IMR-90 (cell line): Measurements from ENCODE around the gene SERPINB10. TPM values are rescaled to one million over a fixed set of nuclear protein-coding genes. Genes with fewer than 3 reads are reported as not detected.

Experiments used
- ATAC-seq: fragments of 200-7000 bp; cut with Tn5 transposase; 2 replicates; pipeline ENCODE4 v1.9.1; 2020; ENCODE audit warnings: low read depth, mild to moderate bottlenecking, moderate library complexity
- BruUV-seq: library from RNA; stranded (reverse); fragments of 400-500 nt; replicated peaks from 2 replicates; lab custom pipeline; 2021; lab: Mats Ljungman, UMichigan
- CTCF ChIA-PET: fragments of 300-600 bp; formaldehyde crosslinking; extraction: SDS; loops from one replicate; lab custom pipeline; 2021; ENCODE audit warnings: antibody characterized with exemption; lab: Yijun Ruan, JAX
- POLR2A ChIA-PET: fragments of 300-600 bp; sonication (Branson Sonifier 250); formaldehyde crosslinking; loops from one replicate; lab custom pipeline; 2022; ENCODE audit warnings: antibody characterized with exemption; ENCODE audit not compliant: unreplicated experiment; lab: Charles Lee
- DNase-seq: peaks from one replicate; pipeline ENCODE4 v3.0.0; 2013
- H2AFZ ChIP-seq: replicated peaks from 2 replicates; pipeline ENCODE3; 2013; ENCODE audit warnings: low read length, mild to moderate bottlenecking; ENCODE audit not compliant: poor library complexity
- H2AK5ac ChIP-seq: 2 replicates; pipeline ENCODE4 v1.6.1; 2013; ENCODE audit warnings: low read depth, low read length, inconsistent platforms
- H2AK9ac ChIP-seq: replicated peaks from 2 replicates; pipeline ENCODE3; 2013; ENCODE audit warnings: mild to moderate bottlenecking, low read depth, low read length, moderate library complexity; ENCODE audit not compliant: poor library complexity
- H2BK120ac ChIP-seq: 2 replicates; pipeline ENCODE4 v1.6.1; 2013; ENCODE audit warnings: low read depth, low read length, inconsistent platforms
- H2BK15ac ChIP-seq: 3 replicates; pipeline ENCODE4 v1.6.1; 2013; ENCODE audit warnings: low read depth, low read length, inconsistent platforms
- H2BK20ac ChIP-seq: 2 replicates; pipeline ENCODE4 v1.6.1; 2013; ENCODE audit warnings: low read depth, mild to moderate bottlenecking, inconsistent platforms, low read length, moderate library complexity
- H2BK5ac ChIP-seq: 2 replicates; pipeline ENCODE4 v1.6.1; 2013; ENCODE audit warnings: mild to moderate bottlenecking, low read depth, low read length, inconsistent platforms; ENCODE audit not compliant: poor library complexity, severe bottlenecking
- H3K14ac ChIP-seq: replicated peaks from 2 replicates; pipeline ENCODE4 v1.6.1; 2013; ENCODE audit warnings: low read depth, low read length, inconsistent platforms
- H3K18ac ChIP-seq: 2 replicates; pipeline ENCODE4 v1.6.1; 2013; ENCODE audit warnings: low read depth, low read length, control low read depth
- H3K23ac ChIP-seq: 2 replicates; pipeline ENCODE4 v1.6.1; 2013; ENCODE audit warnings: low read depth, low read length, inconsistent platforms
- H3K27ac ChIP-seq: 2 replicates; pipeline ENCODE4 v1.5.1; 2013; ENCODE audit warnings: mild to moderate bottlenecking, control low read depth, low read length; ENCODE audit not compliant: insufficient read depth
- H3K27me3 ChIP-seq: 2 replicates; pipeline ENCODE4 v1.6.1; 2013; ENCODE audit warnings: low read length; ENCODE audit not compliant: control insufficient read depth, insufficient read depth
- H3K36me3 ChIP-seq: 2 replicates; pipeline ENCODE4 v1.6.1; 2013; ENCODE audit warnings: low read length, mixed read lengths; ENCODE audit not compliant: control insufficient read depth, insufficient read depth
- H3K4ac ChIP-seq: 2 replicates; pipeline ENCODE4 v1.6.1; 2013; ENCODE audit warnings: low read depth, low read length, inconsistent platforms
- H3K4me1 ChIP-seq: 2 replicates; pipeline ENCODE4 v1.6.1; 2013; ENCODE audit warnings: low read length, mixed read lengths; ENCODE audit not compliant: control insufficient read depth, insufficient read depth
- H3K4me2 ChIP-seq: 2 replicates; pipeline ENCODE4 v1.6.1; 2013; ENCODE audit warnings: low read depth, mild to moderate bottlenecking, control low read depth, low read length, moderate library complexity
- H3K4me3 ChIP-seq: 2 replicates; pipeline ENCODE4 v1.5.1; 2013; ENCODE audit warnings: low read depth, mild to moderate bottlenecking, control low read depth, low read length, moderate library complexity; ENCODE audit not compliant: insufficient read depth
- H3K56ac ChIP-seq: 2 replicates; pipeline ENCODE4 v1.6.1; 2013; ENCODE audit warnings: low read length, inconsistent platforms; ENCODE audit not compliant: insufficient read depth; ENCODE audit errors: extremely low read depth
- H3K79me1 ChIP-seq, 2 experiments: 2 replicates each; pipeline ENCODE4 v1.6.1; 2013; ENCODE audit warnings: low read length in 2 of 2, inconsistent platforms in 1 of 2, low read depth in 1 of 2
- H3K9ac ChIP-seq: 2 replicates; pipeline ENCODE4 v1.6.1; 2013; ENCODE audit warnings: low read depth, low read length, control low read depth
- H3K9me1 ChIP-seq: 2 replicates; pipeline ENCODE4 v1.6.1; 2013; ENCODE audit warnings: low read length, inconsistent platforms; ENCODE audit not compliant: insufficient read depth
- H3K9me3 ChIP-seq: 2 replicates; pipeline ENCODE4 v1.6.1; 2013; ENCODE audit warnings: low read length; ENCODE audit not compliant: control insufficient read depth, insufficient read depth
- H4K20me1 ChIP-seq: 2 replicates; pipeline ENCODE4 v1.6.1; 2013; ENCODE audit warnings: low read length, inconsistent platforms; ENCODE audit not compliant: insufficient read depth
- H4K5ac ChIP-seq: 2 replicates; pipeline ENCODE4 v1.6.1; 2013; ENCODE audit warnings: mild to moderate bottlenecking, low read depth, low read length, control low read depth
- H4K8ac ChIP-seq, 2 experiments: 2 replicates each; pipeline ENCODE4 v1.6.1; 2013; ENCODE audit warnings: low read depth in 2 of 2, low read length in 2 of 2, control low read depth in 1 of 2, inconsistent platforms in 1 of 2
- H4K91ac ChIP-seq: 2 replicates; pipeline ENCODE4 v1.6.1; 2013; ENCODE audit warnings: low read depth, low read length, inconsistent platforms; ENCODE audit not compliant: insufficient read depth
- BHLHE40 ChIP-seq: fragments of 150-350 bp; IDR thresholded peaks from 2 replicates; pipeline ENCODE4 v1.6.1; 2016; ENCODE audit warnings: mild to moderate bottlenecking, low read depth, low read length
- CEBPB ChIP-seq: IDR thresholded peaks from 2 replicates; pipeline ENCODE4 v1.6.1; 2012; ENCODE audit warnings: low read depth, low read length, improper control_type of control experiment
- CHD1 ChIP-seq: IDR thresholded peaks from 2 replicates; pipeline ENCODE4 v1.6.1; 2012; ENCODE audit warnings: low read depth, low read length, improper control_type of control experiment
- ELK1 ChIP-seq: fragments of 150-350 bp; IDR thresholded peaks from 2 replicates; pipeline ENCODE4 v1.6.1; 2016; ENCODE audit warnings: low read depth, mild to moderate bottlenecking, low read length, moderate library complexity, borderline replicate concordance
- FOS ChIP-seq: fragments of 150-350 bp; IDR thresholded peaks from 2 replicates; pipeline ENCODE4 v1.6.1; 2016; ENCODE audit warnings: low read depth, low read length
- MAFK ChIP-seq: IDR thresholded peaks from 2 replicates; pipeline ENCODE4 v1.6.1; 2012; ENCODE audit warnings: low read depth, low read length, improper control_type of control experiment
- MAZ ChIP-seq: IDR thresholded peaks from 2 replicates; pipeline ENCODE4 v1.6.1; 2012; ENCODE audit warnings: low read depth, mild to moderate bottlenecking, low read length, improper control_type of control experiment, moderate library complexity, borderline replicate concordance
- MXI1 ChIP-seq: IDR thresholded peaks from 2 replicates; pipeline ENCODE4 v1.6.1; 2012; ENCODE audit warnings: low read depth, mild to moderate bottlenecking, low read length, moderate library complexity, borderline replicate concordance
- NFE2L2 ChIP-seq: fragments of 150-350 bp; IDR thresholded peaks from 2 replicates; pipeline ENCODE4 v1.6.1; 2016; ENCODE audit warnings: low read depth, mild to moderate bottlenecking, low read length
- POLR2A ChIP-seq: IDR thresholded peaks from 2 replicates; pipeline ENCODE4 v1.6.1; 2012; ENCODE audit warnings: mild to moderate bottlenecking, low read depth, low read length
- RAD21 ChIP-seq: IDR thresholded peaks from 2 replicates; pipeline ENCODE4 v1.6.1; 2012; ENCODE audit warnings: low read length, improper control_type of control experiment
- RCOR1 ChIP-seq: IDR thresholded peaks from 2 replicates; pipeline ENCODE4 v1.6.1; 2012; ENCODE audit warnings: mild to moderate bottlenecking, low read length, improper control_type of control experiment; ENCODE audit not compliant: insufficient replicate concordance
- RFX5 ChIP-seq: IDR thresholded peaks from 2 replicates; pipeline ENCODE4 v1.8.0; 2012; ENCODE audit warnings: low read depth, mild to moderate bottlenecking, low read length, moderate library complexity
- SMC3 ChIP-seq: fragments of 150-350 bp; IDR thresholded peaks from 2 replicates; pipeline ENCODE4 v1.6.1; 2016; ENCODE audit warnings: low read depth, mild to moderate bottlenecking, antibody characterized with exemption, low read length, moderate library complexity
- WGBS, 2 experiments: methylation state at CpG; one replicate each; pipeline versions ENCODE4 v1.1.5 to v1.1.7; 2013; ENCODE audit warnings: missing lambda C conversion rate in 2 of 2; ENCODE audit not compliant: insufficient read length in 1 of 2; ENCODE audit errors: extremely low coverage in 2 of 2; 5-methylcytosine and 5-hydroxymethylcytosine counted together
- dilution Hi-C: fragments of 300-500 bp; cut with HindIII; formaldehyde crosslinking; loops from one replicate; pipeline ENCODE4 v1.14.3; 2018; ENCODE audit warnings: low sequenced_read_pairs; ENCODE audit not compliant: unreplicated experiment
- in situ Hi-C: fragments of 300-500 bp; cut with MboI; formaldehyde crosslinking; loops from 3 replicates; pipeline ENCODE4 v1.14.3; 2019; ENCODE audit warnings: low sequenced_read_pairs, inconsistent platforms, mixed read lengths
- intact Hi-C: fragments of 100-400 bp; cut with micrococcal nuclease; formaldehyde crosslinking; loops from 2 replicates; pipeline ENCODE4 v1.10.0; 2022
- polyA plus RNA-seq, 3 experiments: library from polyadenylated mRNA; depleted of rRNA; stranded (reverse); fragments of >200 nt; gene quantifications; 2 replicates each; pipeline ENCODE4 v1.2.3, GENCODE V29; 2012; ENCODE audit warnings: low replicate concordance in 1 of 3
- total RNA-seq: library from RNA; depleted of rRNA; stranded (reverse); fragments of >200 nt; gene quantifications from 2 replicates; pipeline ENCODE4 v1.2.3, GENCODE V29; 2012
- TF ChIP-seq, protein P1 (sequence below): conservative IDR thresholded peaks from 2 replicates; pipeline ENCODE4 v1.5.1; 2012; ENCODE audit warnings: mild to moderate bottlenecking, low read depth, low read length, improper control_type of control experiment
- TF ChIP-seq, protein P2 (sequence below): fragments of 150-350 bp; IDR thresholded peaks from 2 replicates; pipeline ENCODE4 v1.6.1; 2017; ENCODE audit warnings: mild to moderate bottlenecking, antibody characterized with exemption, low read length, low read depth

Gene SERPINB10
- total and polyA plus RNA-seq, 2 of the 4 experiments (the other 2 are of a cell fraction): not detected

DNA sequence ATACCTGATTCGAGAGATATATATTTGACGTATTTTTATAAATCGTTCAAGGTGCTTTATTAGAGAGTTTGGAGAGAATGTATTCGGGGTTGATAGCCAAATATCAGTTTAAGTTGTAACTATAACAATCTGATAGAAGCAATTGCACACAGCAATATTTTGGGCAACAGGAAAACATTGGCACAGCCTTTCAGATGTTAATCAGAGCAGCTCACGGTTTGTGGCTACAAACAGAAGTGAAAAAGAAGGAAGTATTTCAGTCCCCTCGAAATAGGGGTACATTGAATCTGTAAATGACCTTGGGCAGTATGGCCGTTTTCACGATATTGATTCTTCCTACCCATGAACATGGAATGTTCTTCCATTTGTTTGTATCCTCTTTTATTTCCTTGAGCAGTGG is 20.6 kb downstream of the SERPINB10 start:
- no peak for DNase-seq
- no peak overlapping the region for H4K8ac ChIP-seq
- H3K9me3 ChIP-seq: no peaks in the 10 kb centered on the region
- no peak overlapping the region for H2AFZ ChIP-seq
- H3K23ac ChIP-seq: no peak overlapping the region
- H3K4me1 ChIP-seq: no peaks in the 10 kb centered on the region
- no peak overlapping the region for H3K9ac ChIP-seq
- no peak overlapping the region for H3K18ac ChIP-seq
- TF ChIP-seq RCOR1 (no peak), RFX5 (no peak), POLR2A (no peak), RAD21 (no peak), MAZ (no peak), CEBPB (no peak), CHD1 (no peak), BHLHE40 (no peak), SMC3 (no peak), MXI1 (no peak), NFE2L2 (no peak), ELK1 (no peak), MAFK (no peak), FOS (no peak)
- TF ChIP-seq, protein P1, sequence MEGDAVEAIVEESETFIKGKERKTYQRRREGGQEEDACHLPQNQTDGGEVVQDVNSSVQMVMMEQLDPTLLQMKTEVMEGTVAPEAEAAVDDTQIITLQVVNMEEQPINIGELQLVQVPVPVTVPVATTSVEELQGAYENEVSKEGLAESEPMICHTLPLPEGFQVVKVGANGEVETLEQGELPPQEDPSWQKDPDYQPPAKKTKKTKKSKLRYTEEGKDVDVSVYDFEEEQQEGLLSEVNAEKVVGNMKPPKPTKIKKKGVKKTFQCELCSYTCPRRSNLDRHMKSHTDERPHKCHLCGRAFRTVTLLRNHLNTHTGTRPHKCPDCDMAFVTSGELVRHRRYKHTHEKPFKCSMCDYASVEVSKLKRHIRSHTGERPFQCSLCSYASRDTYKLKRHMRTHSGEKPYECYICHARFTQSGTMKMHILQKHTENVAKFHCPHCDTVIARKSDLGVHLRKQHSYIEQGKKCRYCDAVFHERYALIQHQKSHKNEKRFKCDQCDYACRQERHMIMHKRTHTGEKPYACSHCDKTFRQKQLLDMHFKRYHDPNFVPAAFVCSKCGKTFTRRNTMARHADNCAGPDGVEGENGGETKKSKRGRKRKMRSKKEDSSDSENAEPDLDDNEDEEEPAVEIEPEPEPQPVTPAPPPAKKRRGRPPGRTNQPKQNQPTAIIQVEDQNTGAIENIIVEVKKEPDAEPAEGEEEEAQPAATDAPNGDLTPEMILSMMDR: no peak
- TF ChIP-seq, protein P2, sequence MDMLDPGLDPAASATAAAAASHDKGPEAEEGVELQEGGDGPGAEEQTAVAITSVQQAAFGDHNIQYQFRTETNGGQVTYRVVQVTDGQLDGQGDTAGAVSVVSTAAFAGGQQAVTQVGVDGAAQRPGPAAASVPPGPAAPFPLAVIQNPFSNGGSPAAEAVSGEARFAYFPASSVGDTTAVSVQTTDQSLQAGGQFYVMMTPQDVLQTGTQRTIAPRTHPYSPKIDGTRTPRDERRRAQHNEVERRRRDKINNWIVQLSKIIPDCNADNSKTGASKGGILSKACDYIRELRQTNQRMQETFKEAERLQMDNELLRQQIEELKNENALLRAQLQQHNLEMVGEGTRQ: no peak
- WGBS, 2 experiments: no CpG with 5 or more reads among the region's 8 CpGs
- no peak overlapping the region for H2BK120ac ChIP-seq
- no peak overlapping the region for H3K56ac ChIP-seq
- H3K4me2 ChIP-seq: no peak overlapping the region
- H4K20me1 ChIP-seq: no peaks in the 10 kb centered on the region
- H3K14ac ChIP-seq: no peak overlapping the region
- POLR2A ChIA-PET: no interaction called here
- no peaks in the 10 kb centered on the region for H3K9me1 ChIP-seq
- no peak overlapping the region for H3K27ac ChIP-seq
- H2BK5ac ChIP-seq: no peak overlapping the region
- H2AK5ac ChIP-seq: no peak overlapping the region
- no TSS peak for BruUV-seq
- CTCF ChIA-PET: no interaction called here
- H2AK9ac ChIP-seq: no peak overlapping the region
- H4K91ac ChIP-seq: no peak overlapping the region
- in situ Hi-C loops: no loop called here
- no peaks in the 10 kb centered on the region for H3K36me3 ChIP-seq
- H3K4ac ChIP-seq: no peak overlapping the region
- H3K4me3 ChIP-seq: no peak overlapping the region
- dilution Hi-C loops: no loop called here
- H4K5ac ChIP-seq: no peak overlapping the region
- H3K27me3 ChIP-seq: peaks cover 6% of the 10 kb centered on the region
- ATAC-seq: no peak
- intact Hi-C loops: no loop called here
- H2BK15ac ChIP-seq: no peak overlapping the region
- no peak overlapping the region for H2BK20ac ChIP-seq
- no peaks in the 10 kb centered on the region for H3K79me1 ChIP-seq
